Measurements from ENCODE around the gene ZNF609.
A peak's percentile ranks its signal among the peaks of the same experiment; 100 is the strongest.

ZNF609 gene

DNA sequence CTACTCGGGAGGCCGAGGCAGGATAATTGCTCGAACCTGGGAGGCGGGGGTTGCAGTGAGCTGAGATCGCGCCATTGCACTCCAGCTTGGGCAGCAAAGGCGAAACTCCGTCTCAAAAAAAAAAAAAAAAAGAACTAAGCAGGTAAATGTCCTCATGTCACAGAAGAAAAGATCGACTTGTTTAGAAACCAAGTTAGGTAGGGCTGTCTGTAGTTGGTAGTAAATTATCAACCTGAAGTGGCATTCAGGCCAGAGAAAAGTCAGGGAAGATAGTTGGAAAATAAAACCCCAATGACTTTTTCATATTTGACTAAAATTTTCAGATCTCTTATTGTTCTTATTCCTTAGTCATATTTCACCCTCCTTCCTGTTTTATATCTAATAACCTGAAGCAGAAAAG, 55.4 kb downstream of the ZNF609 start:
- DNase-seq (ENCODE audit: low read depth in 2 of 2) = no peak
- TF ChIP-seq, protein P1, sequence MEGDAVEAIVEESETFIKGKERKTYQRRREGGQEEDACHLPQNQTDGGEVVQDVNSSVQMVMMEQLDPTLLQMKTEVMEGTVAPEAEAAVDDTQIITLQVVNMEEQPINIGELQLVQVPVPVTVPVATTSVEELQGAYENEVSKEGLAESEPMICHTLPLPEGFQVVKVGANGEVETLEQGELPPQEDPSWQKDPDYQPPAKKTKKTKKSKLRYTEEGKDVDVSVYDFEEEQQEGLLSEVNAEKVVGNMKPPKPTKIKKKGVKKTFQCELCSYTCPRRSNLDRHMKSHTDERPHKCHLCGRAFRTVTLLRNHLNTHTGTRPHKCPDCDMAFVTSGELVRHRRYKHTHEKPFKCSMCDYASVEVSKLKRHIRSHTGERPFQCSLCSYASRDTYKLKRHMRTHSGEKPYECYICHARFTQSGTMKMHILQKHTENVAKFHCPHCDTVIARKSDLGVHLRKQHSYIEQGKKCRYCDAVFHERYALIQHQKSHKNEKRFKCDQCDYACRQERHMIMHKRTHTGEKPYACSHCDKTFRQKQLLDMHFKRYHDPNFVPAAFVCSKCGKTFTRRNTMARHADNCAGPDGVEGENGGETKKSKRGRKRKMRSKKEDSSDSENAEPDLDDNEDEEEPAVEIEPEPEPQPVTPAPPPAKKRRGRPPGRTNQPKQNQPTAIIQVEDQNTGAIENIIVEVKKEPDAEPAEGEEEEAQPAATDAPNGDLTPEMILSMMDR (IDR thresholded peaks at IDR 0.05; ENCODE audit: low read depth, low read length) = no peak
- H3K4me3 ChIP-seq (replicated peaks in 1 of 2; ENCODE audit: low read depth in 2 of 2, low read length in 2 of 2) = no peak overlapping the region

DNA sequence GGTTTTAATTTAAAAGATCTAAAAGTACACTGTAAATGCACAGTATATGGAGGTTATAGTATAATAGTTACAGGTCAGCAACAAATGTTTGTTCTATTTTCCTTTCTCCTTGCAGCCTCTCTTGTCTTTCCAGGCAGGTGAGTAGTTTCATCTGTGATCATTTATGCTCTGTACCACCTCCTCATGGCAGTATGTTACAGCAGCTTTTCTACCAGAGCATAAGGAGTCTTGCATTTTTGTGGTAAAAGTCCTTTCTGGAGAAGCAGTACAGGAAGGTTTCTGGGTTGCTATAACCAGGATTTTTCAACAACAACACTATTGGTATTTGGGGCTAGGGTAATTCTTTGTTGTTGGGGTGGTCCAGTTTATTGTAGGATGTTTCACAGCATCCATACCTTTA, 59.5 kb downstream of the ZNF609 start:
- H3K4me3 ChIP-seq (replicated peaks in 1 of 2; ENCODE audit: low read depth in 2 of 2, low read length in 2 of 2) = no peak overlapping the region
- TF ChIP-seq, protein P1 (IDR thresholded peaks at IDR 0.05; ENCODE audit: low read depth, low read length) = no peak
- DNase-seq (ENCODE audit: low read depth in 2 of 2) = no peak

DNA sequence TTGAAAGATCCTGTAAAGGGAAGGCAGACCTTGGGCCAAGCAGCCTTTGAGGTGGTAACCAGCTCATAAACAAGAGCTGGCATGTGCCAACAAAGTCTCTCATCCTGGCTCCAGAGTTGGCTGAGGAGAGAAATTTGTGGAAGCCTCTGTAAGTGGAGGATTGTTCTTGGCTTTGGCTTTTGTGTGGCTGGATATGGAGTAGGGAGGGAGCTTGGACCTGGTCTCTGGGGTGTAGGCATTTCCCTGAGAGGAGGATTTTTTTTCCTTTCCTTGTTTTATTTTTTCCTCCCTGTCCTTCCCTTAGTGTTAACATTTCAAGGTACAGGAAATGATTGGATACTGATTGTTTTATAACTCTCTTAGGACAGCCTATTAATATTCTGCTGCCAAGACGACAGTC, 60.8 kb downstream of the ZNF609 start:
- TF ChIP-seq, protein P1 (IDR thresholded peaks at IDR 0.05; ENCODE audit: low read depth, low read length) = no peak
- H3K4me3 ChIP-seq (replicated peaks in 1 of 2; ENCODE audit: low read depth in 2 of 2, low read length in 2 of 2) = no peak overlapping the region
- peak in 1 of 2 donors; percentile 45 for DNase-seq (ENCODE audit: low read depth in 2 of 2)

DNA sequence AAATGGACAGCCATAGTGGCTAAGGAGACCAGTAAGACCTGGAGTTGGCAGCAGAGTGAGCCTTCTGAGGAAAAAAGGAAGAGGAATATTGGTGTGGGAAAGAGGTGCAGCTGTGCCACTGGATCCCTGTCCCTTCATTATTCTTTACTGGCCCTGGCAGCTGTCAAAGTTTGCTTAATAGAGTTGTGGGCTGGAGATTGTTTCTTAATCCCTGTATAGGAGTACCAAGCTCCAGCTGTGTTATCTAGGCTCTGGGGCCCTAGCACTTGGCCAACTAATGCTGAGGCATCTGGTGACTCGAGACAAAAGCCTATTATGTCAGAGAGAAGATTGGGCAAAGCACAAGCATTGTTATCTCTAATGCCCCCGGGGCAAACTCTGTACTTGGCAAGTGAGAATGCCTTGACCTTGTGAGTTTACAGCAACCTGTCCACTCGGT, 61.4 kb downstream of the ZNF609 start:
- no peak overlapping the region for H3K4me3 ChIP-seq (replicated peaks in 1 of 2; ENCODE audit: low read depth in 2 of 2, low read length in 2 of 2)
- peak; percentile 60 to 82 for DNase-seq (ENCODE audit: low read depth in 2 of 2)
- TF ChIP-seq, protein P1 (IDR thresholded peaks at IDR 0.05; ENCODE audit: low read depth, low read length) = no peak

DNA sequence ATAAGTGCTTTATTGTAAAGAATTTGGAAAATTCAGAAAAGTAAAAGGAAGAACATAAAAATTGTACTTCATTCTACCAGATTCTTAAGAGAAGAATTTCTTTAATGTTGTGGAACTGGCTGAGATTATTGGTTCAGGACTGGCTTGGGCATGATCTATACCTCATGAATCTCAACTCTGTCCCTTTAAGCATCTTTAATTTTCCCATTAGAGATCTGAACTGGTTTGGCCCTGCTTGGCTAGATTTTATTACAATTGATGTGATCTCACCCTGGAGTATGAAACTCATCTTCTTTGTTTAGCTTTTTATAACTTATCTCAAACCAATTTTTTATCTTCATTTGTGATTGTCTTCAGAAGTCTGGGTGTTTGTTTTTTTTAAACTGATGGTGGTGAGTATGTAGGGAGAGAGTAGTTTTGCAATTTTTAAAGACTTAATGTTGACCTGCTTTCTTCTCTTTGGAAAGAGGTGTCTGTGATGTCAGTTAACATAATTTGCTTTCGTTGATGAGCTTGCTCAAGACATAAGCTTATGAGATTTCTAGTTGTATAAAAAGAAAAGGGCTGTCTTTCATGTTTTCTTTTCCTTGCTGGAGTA, 61.9 kb downstream of the ZNF609 start:
- DNase-seq (ENCODE audit: low read depth in 2 of 2) = no peak
- no peak overlapping the region for H3K4me3 ChIP-seq (replicated peaks in 1 of 2; ENCODE audit: low read depth in 2 of 2, low read length in 2 of 2)
- TF ChIP-seq, protein P1 (IDR thresholded peaks at IDR 0.05; ENCODE audit: low read depth, low read length) = no peak

DNA sequence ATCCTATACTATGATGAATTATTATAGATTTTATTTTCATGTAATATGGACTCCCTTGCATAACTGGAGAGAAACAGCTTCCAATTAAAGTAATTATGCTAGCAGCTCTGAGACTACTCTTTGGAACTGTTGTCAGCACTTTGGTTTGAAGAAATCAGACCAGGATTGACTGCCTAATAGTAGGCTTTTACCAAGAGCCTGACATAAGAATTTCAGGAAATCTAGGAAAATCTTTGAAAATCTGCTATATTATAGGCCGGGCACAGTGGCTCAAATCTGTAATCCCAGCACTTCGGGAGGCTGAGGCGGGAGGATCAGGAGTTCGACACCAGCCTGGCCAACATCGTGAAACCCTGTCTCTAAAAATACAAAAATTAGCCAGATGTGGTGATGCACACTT, 62.9 kb downstream of the ZNF609 start:
- DNase-seq (ENCODE audit: low read depth in 2 of 2) = no peak
- no peak overlapping the region for H3K4me3 ChIP-seq (replicated peaks in 1 of 2; ENCODE audit: low read depth in 2 of 2, low read length in 2 of 2)
- TF ChIP-seq, protein P1 (IDR thresholded peaks at IDR 0.05; ENCODE audit: low read depth, low read length) = no peak

DNA sequence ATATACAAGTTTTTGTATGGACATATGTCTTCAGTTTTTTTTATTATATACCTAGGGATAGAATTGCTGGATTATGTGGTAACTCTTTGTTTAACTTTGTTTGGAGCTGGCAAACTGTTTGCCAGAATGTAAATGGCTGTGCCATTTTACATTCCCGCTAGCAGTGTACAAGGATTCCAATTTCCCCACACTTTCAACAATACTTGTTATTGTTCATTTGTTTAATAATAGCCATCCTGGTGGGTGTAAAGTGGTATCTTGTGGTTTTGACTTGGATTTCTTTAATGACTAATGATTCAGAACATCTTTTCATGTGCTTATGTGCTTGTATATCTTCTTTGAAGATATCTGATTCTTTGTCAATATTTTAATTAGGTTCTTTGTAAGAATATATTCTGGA, 64.4 kb downstream of the ZNF609 start:
- no peak for DNase-seq (ENCODE audit: low read depth in 2 of 2)
- H3K4me3 ChIP-seq (replicated peaks in 1 of 2; ENCODE audit: low read depth in 2 of 2, low read length in 2 of 2) = no peak overlapping the region
- TF ChIP-seq, protein P1 (IDR thresholded peaks at IDR 0.05; ENCODE audit: low read depth, low read length) = no peak

Measured in cardiac fibroblast (primary cell).